Mesendoderm (in vitro differentiated cells): ENCODE measurements around the gene OR2S2. TPM values are rescaled to one million over a fixed set of nuclear protein-coding genes. Genes with fewer than 3 reads are reported as not detected.

ENCODE experiments used
- DNase-seq: peaks from one replicate; pipeline ENCODE4 v3.0.0; 2013
- H2AK5ac ChIP-seq: 2 replicates; pipeline ENCODE4 v1.6.1; 2013; ENCODE audit warnings: low read length, inconsistent platforms
- H2BK120ac ChIP-seq: 2 replicates; pipeline ENCODE4 v1.6.1; 2013; ENCODE audit warnings: low read depth, mild to moderate bottlenecking, low read length, moderate library complexity, mixed read lengths
- H2BK15ac ChIP-seq: replicated peaks from 2 replicates; pipeline ENCODE4 v1.6.1; 2013; ENCODE audit warnings: low read depth, mild to moderate bottlenecking, moderate library complexity
- H2BK5ac ChIP-seq: 2 replicates; pipeline ENCODE4 v1.6.1; 2013; ENCODE audit warnings: low read length, inconsistent platforms
- H3K18ac ChIP-seq: 2 replicates; pipeline ENCODE4 v1.6.1; 2013; ENCODE audit warnings: mild to moderate bottlenecking, low read length, mixed read lengths
- H3K23ac ChIP-seq: one replicate; pipeline ENCODE4 v1.6.1; 2013; ENCODE audit warnings: low read length
- H3K27ac ChIP-seq: 2 replicates; pipeline ENCODE4 v1.5.1; 2013; ENCODE audit warnings: low read depth, mild to moderate bottlenecking, inconsistent platforms, low read length, moderate library complexity
- H3K27me3 ChIP-seq: 2 replicates; pipeline ENCODE4 v1.6.1; 2013; ENCODE audit warnings: low read length, control low read depth, mild to moderate bottlenecking, inconsistent platforms; ENCODE audit not compliant: insufficient read depth, poor library complexity
- H3K36me3 ChIP-seq: 2 replicates; pipeline ENCODE4 v1.6.1; 2013; ENCODE audit warnings: low read length, inconsistent platforms; ENCODE audit not compliant: control insufficient read depth, insufficient read depth
- H3K4ac ChIP-seq: one replicate; pipeline ENCODE4 v1.6.1; 2013; ENCODE audit warnings: low read depth, mild to moderate bottlenecking, low read length, moderate library complexity
- H3K4me1 ChIP-seq: 2 replicates; pipeline ENCODE4 v1.6.1; 2013; ENCODE audit warnings: low read depth, low read length, inconsistent platforms; ENCODE audit not compliant: control insufficient read depth
- H3K4me2 ChIP-seq: 2 replicates; pipeline ENCODE4 v1.6.1; 2013; ENCODE audit warnings: low read length
- H3K4me3 ChIP-seq: 2 replicates; pipeline ENCODE4 v1.5.1; 2013; ENCODE audit warnings: mild to moderate bottlenecking, low read length
- H3K56ac ChIP-seq: one replicate; pipeline ENCODE4 v1.6.1; 2013; ENCODE audit warnings: low read length
- H3K79me1 ChIP-seq: 2 replicates; pipeline ENCODE4 v1.6.1; 2013; ENCODE audit warnings: low read length, inconsistent platforms
- H3K79me2 ChIP-seq: 2 replicates; pipeline ENCODE4 v1.6.1; 2013; ENCODE audit warnings: mild to moderate bottlenecking, low read length; ENCODE audit not compliant: control insufficient read depth, insufficient read depth
- H3K9ac ChIP-seq: 2 replicates; pipeline ENCODE4 v1.6.1; 2013; ENCODE audit warnings: low read length, inconsistent platforms
- H4K5ac ChIP-seq: one replicate; pipeline ENCODE4 v1.6.1; 2013; ENCODE audit warnings: low read length
- H4K8ac ChIP-seq: one replicate; pipeline ENCODE4 v1.6.1; 2013; ENCODE audit warnings: low read depth, mild to moderate bottlenecking, control low read depth, low read length, moderate library complexity
- WGBS: extraction: QIAGEN DNeasy Blood & Tissue Kit; methylation state at CpG from one replicate; pipeline ENCODE4 v1.1.7; 2013; ENCODE audit warnings: low lambda C conversion rate, missing lambda C conversion rate; ENCODE audit not compliant: insufficient coverage; ENCODE audit errors: extremely low coverage; 5-methylcytosine and 5-hydroxymethylcytosine counted together
- polyA plus RNA-seq, 2 experiments: library from polyadenylated mRNA; stranded (reverse); fragments of 200-250 nt; gene quantifications; one replicate each; pipeline ENCODE4 v1.2.3, GENCODE V29; 2013

OR2S2 gene, protein sequence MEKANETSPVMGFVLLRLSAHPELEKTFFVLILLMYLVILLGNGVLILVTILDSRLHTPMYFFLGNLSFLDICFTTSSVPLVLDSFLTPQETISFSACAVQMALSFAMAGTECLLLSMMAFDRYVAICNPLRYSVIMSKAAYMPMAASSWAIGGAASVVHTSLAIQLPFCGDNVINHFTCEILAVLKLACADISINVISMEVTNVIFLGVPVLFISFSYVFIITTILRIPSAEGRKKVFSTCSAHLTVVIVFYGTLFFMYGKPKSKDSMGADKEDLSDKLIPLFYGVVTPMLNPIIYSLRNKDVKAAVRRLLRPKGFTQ
- not detected for polyA plus RNA-seq (2013, experiment 1 of 2)
- polyA plus RNA-seq (2013, experiment 2 of 2): not detected

DNA sequence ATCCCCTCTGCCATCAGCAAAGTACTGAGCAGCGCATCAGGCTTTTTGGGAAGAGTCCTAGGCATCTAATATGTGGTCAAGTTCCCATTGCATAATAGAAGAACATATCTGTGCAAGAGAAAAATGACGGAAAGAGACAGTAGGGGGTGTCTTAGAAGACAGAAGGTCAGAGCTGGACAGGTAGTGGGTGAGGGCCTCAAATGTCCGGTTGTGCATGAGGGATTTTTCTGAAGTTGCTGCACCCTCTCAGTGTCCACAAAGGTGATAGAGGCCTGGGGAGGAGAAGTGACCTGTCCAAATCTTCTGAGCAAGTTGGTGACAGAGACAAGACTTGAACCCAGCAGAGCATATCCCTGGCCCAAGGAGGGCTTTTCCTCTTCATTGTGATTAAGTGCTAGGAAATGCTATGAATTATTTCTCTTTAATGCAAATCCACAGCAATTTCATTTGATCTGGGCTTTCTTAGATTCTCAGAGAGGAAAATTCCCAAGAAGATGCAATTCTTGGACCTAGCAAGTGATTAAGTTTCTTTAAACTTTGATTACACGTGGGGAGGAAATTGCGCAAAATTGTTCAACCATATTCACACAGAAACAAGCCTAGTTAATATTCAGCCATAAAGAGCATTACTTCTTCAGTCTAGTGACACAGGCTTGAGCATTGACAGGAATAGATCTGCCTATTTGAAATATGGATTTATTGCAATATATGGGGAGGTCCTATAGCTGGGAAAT, at the start of gene OR2S2:
OR2S2 (minus strand) TSS at position 51 of the 734 bp plus-strand sequence. CDS start 56 bp downstream, outside the sequence.
- Histone ChIP-seq H4K5ac (no peak within 1 kb of the TSS), H2BK120ac (no peak within 1 kb of the TSS), H3K9ac (no peak within 1 kb of the TSS), H3K27me3 (no peaks in the 10 kb centered on the region), H3K56ac (no peak within 1 kb of the TSS), H3K79me1 (no peaks in the 10 kb centered on the region), H3K4me2 (no peak within 1 kb of the TSS), H3K4me1 (no peaks in the 10 kb centered on the region), H3K79me2 (no peaks in the 10 kb centered on the region), H2AK5ac (no peak within 1 kb of the TSS), H3K36me3 (no peaks in the 10 kb centered on the region), H3K18ac (no peak within 1 kb of the TSS), H3K4ac (no peak within 1 kb of the TSS), H4K8ac (no peak within 1 kb of the TSS), H2BK15ac (no peak within 1 kb of the TSS), H3K27ac (no peak within 1 kb of the TSS), H3K4me3 (no peak within 1 kb of the TSS), H2BK5ac (no peak within 1 kb of the TSS), H3K23ac (no peak within 1 kb of the TSS)
- WGBS: no CpG with 5 or more reads among the region's 5 CpGs
- DNase-seq: no peak

DNA sequence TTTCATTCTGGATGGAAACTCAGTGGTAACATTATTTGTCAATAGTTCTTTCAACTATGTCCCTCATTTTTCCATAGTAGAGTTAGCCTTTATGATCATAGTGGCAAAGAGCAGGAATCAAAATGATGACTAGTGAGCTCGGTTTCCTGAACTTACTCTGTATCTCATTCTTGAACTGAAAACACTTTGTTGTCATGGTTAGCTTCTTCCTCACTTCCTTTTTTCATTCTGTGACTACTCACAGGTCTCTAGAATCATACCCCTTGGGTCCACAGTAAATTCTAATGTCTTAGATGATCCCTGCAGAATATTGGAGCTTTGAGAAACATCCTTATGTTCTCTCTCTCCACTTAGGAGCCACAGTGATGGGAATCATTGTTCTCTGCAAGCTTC, 49.4 kb upstream of the OR2S2 start:
- no peak overlapping the region for H4K8ac ChIP-seq
- H3K4me1 ChIP-seq: no peaks in the 10 kb centered on the region
- no peak overlapping the region for H3K4me3 ChIP-seq
- no peak overlapping the region for H3K27ac ChIP-seq
- no peaks in the 10 kb centered on the region for H3K36me3 ChIP-seq
- H2BK120ac ChIP-seq: no peak overlapping the region
- H2BK5ac ChIP-seq: no peak overlapping the region
- DNase-seq: no peak
- WGBS: no CpG with 5 or more reads among the region's 1 CpG
- H2AK5ac ChIP-seq: no peak overlapping the region
- H3K27me3 ChIP-seq: no peaks in the 10 kb centered on the region
- no peaks in the 10 kb centered on the region for H3K79me2 ChIP-seq
- no peak overlapping the region for H3K56ac ChIP-seq
- H4K5ac ChIP-seq: no peak overlapping the region
- no peak overlapping the region for H2BK15ac ChIP-seq
- no peak overlapping the region for H3K4me2 ChIP-seq
- H3K23ac ChIP-seq: no peak overlapping the region
- no peak overlapping the region for H3K9ac ChIP-seq
- no peak overlapping the region for H3K4ac ChIP-seq
- no peaks in the 10 kb centered on the region for H3K79me1 ChIP-seq
- H3K18ac ChIP-seq: no peak overlapping the region

DNA sequence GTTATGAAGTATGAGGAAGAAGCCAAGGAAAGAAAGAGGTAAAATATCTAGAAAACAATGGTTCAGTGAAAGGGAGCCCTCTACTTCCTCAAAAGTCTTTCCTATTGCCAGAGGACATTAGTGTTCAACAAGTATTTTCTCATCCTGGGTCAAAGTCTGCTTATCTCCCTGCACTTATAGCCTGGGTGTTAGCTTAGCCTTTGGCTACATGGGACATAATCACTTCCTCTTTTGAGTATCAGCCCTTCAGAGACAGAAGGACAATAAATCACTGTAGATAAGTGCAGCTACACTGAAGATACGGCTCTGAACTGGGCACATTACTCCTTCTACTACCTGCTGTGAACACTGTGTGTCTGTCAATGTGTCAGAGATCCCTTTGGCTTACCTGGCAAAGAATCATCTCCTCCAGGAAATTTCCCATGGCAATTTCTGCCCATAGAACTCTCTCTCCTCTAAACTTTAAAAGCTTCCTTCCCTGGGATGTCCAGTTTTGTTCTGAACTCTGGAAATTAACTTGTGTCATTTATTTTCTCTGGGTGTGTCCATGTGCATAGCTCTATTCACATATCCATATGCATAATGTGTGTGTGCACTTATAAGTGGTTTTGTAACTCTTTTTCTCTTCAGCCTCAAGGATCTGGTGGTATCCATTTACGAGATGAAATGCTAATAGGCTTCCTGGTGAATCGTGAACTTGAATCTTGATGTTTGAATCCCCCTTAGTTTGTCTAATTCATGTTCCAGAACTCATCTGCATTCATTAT, 48.8 kb upstream of the OR2S2 start:
- H4K8ac ChIP-seq: no peak overlapping the region
- no peaks in the 10 kb centered on the region for H3K4me1 ChIP-seq
- no peak overlapping the region for H2BK15ac ChIP-seq
- H3K4ac ChIP-seq: no peak overlapping the region
- no peak overlapping the region for H2BK120ac ChIP-seq
- no peak overlapping the region for H3K4me3 ChIP-seq
- WGBS: no CpG with 5 or more reads among the region's 3 CpGs
- no peak for DNase-seq
- H3K79me2 ChIP-seq: no peaks in the 10 kb centered on the region
- no peak overlapping the region for H2BK5ac ChIP-seq
- H3K18ac ChIP-seq: no peak overlapping the region
- no peaks in the 10 kb centered on the region for H3K79me1 ChIP-seq
- no peak overlapping the region for H2AK5ac ChIP-seq
- H3K27me3 ChIP-seq: no peaks in the 10 kb centered on the region
- no peak overlapping the region for H3K23ac ChIP-seq
- H3K4me2 ChIP-seq: no peak overlapping the region
- no peak overlapping the region for H3K56ac ChIP-seq
- H3K9ac ChIP-seq: no peak overlapping the region
- no peak overlapping the region for H4K5ac ChIP-seq
- H3K27ac ChIP-seq: no peak overlapping the region
- no peaks in the 10 kb centered on the region for H3K36me3 ChIP-seq

DNA sequence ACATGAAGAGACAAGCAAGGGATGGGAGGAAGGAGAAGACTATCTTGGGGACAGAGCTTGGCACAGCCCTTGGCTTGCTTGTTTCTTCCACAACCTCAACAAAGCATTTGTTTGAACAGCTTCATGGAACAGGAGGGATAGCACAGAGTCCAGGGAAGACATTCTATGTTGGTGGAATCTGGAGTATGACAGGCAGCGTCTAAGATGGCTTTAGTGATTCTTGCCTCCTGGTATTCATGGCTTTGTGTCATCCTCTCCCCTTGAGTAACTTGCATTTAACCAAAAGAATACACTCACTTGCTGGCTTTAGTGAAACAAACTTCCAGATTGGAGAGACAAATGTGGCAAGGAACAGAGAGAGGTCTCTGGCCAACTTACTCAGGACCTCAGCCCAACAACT, 47.9 kb upstream of the OR2S2 start:
- no CpG with 5 or more reads among the region's 1 CpG for WGBS
- DNase-seq: no peak
- Histone ChIP-seq H3K4me2 (no peak overlapping the region), H3K4me3 (no peak overlapping the region), H3K27me3 (no peaks in the 10 kb centered on the region), H4K8ac (no peak overlapping the region), H4K5ac (no peak overlapping the region), H3K4me1 (no peaks in the 10 kb centered on the region), H3K4ac (no peak overlapping the region), H3K56ac (no peak overlapping the region), H2BK120ac (no peak overlapping the region), H3K79me1 (no peaks in the 10 kb centered on the region), H3K9ac (no peak overlapping the region), H2BK15ac (no peak overlapping the region), H3K23ac (no peak overlapping the region), H2AK5ac (no peak overlapping the region), H2BK5ac (no peak overlapping the region), H3K18ac (no peak overlapping the region), H3K79me2 (no peaks in the 10 kb centered on the region), H3K36me3 (no peaks in the 10 kb centered on the region), H3K27ac (no peak overlapping the region)

DNA sequence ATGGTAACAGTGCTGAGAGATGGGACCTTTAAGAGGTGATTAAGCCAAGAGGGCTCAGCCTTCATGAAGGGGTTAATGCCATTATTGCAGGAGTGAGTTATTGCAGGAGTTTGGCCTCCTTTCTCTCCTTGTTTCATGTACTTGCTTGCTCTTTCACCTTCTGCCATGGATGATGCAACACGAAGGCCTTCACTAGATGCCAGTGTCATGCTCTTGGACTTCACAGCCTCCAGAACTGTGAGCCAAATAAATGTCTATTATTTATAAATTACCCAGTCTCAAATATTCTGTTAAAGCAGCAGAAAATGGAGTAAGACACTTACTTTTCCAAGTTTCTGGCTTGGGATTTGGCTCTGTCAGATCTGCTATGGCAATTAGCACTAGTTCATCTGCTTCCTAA, 40.4 kb upstream of the OR2S2 start:
- no peak for DNase-seq
- H3K27me3 ChIP-seq: no peaks in the 10 kb centered on the region

More for the DNA sequence above, 40.4 kb upstream of the OR2S2 start:
- Histone ChIP-seq H4K5ac (no peak overlapping the region), H2BK5ac (no peak overlapping the region), H3K56ac (no peak overlapping the region), H2BK120ac (no peak overlapping the region), H3K9ac (no peak overlapping the region), H3K18ac (no peak overlapping the region), H3K4me2 (no peak overlapping the region), H4K8ac (no peak overlapping the region), H3K79me2 (no peaks in the 10 kb centered on the region), H2AK5ac (no peak overlapping the region), H3K4ac (no peak overlapping the region), H3K4me3 (no peak overlapping the region), H2BK15ac (no peak overlapping the region), H3K23ac (no peak overlapping the region), H3K27ac (no peak overlapping the region), H3K79me1 (no peaks in the 10 kb centered on the region), H3K36me3 (no peaks in the 10 kb centered on the region), H3K4me1 (no peaks in the 10 kb centered on the region)
- no CpG with 5 or more reads among the region's 1 CpG for WGBS
